SK-N-SH (cell line): ENCODE measurements around the gene STON2.

Source experiments
- ELF1 ChIP-seq: IDR thresholded peaks from 2 replicates; pipeline ENCODE4 v1.4.0; 2012
- EZH2phosphoT487 ChIP-seq: fragments of 200-600 bp; sonication (generic); IDR thresholded peaks from 2 replicates; pipeline ENCODE4 v1.6.1; 2017; ENCODE audit warnings: low read depth, mixed run types, mild to moderate bottlenecking, antibody characterized with exemption, moderate library complexity, borderline replicate concordance
- FOXM1 ChIP-seq: IDR thresholded peaks from 2 replicates; pipeline ENCODE4 v1.4.0; 2012; ENCODE audit warnings: low read depth, mild to moderate bottlenecking
- POLR2AphosphoS5 ChIP-seq: IDR thresholded peaks from 2 replicates; pipeline ENCODE4 v1.6.1; 2012; ENCODE audit warnings: low read depth, low read length
- TF ChIP-seq, protein P1 (sequence below): IDR thresholded peaks from 2 replicates; pipeline ENCODE4 v1.4.0; 2012; ENCODE audit warnings: low read depth
- TF ChIP-seq, protein P2 (sequence below): fragments of 200-600 bp; sonication (generic); IDR thresholded peaks from 2 replicates; pipeline ENCODE4 v1.6.1; 2017; ENCODE audit warnings: antibody characterized with exemption, mild to moderate bottlenecking, moderate library complexity

DNA sequence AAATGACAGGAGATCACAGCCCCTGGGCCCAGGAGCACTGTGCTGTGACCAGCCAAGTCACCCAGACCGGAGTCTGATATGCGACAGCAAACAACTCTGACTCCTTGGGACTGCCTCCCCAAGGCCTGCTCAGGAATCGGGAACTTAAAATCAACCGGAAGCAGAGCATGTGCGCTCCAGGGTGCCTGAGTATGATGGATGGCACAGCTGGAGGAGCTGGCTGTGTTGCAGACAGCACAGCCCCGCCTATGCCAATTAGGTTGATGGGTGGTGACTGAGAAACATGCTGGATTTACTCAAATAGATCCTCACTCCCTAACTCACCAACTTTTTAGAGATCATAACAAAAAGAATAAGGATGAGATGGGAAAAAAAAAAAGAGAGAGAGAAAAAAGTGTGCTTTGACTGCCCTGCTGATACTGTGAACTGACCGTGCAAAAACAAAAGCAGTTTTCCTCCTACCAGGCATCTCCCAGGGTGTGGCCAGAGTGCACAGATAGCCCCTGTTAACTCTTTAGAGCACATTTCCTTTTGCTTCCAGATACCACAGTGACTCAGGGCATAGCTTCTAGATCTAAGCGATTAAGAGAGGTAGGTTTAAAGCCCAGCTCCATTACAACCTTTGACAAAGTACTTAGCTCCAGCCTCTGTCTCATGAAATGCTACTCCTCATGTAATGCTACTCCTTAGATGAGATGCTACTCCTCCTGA is 27.4 kb upstream of the STON2 start:
- TF ChIP-seq, protein P1, sequence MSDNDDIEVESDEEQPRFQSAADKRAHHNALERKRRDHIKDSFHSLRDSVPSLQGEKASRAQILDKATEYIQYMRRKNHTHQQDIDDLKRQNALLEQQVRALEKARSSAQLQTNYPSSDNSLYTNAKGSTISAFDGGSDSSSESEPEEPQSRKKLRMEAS: no peak
- no peak for TF ChIP-seq POLR2AphosphoS5
- TF ChIP-seq FOXM1: no peak
- TF ChIP-seq ELF1: no peak
- TF ChIP-seq EZH2phosphoT487: no peak
- TF ChIP-seq, protein P2, sequence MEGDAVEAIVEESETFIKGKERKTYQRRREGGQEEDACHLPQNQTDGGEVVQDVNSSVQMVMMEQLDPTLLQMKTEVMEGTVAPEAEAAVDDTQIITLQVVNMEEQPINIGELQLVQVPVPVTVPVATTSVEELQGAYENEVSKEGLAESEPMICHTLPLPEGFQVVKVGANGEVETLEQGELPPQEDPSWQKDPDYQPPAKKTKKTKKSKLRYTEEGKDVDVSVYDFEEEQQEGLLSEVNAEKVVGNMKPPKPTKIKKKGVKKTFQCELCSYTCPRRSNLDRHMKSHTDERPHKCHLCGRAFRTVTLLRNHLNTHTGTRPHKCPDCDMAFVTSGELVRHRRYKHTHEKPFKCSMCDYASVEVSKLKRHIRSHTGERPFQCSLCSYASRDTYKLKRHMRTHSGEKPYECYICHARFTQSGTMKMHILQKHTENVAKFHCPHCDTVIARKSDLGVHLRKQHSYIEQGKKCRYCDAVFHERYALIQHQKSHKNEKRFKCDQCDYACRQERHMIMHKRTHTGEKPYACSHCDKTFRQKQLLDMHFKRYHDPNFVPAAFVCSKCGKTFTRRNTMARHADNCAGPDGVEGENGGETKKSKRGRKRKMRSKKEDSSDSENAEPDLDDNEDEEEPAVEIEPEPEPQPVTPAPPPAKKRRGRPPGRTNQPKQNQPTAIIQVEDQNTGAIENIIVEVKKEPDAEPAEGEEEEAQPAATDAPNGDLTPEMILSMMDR: no peak
